ENCODE results near the gene EMC6.

Gene EMC6

GRCh38 chr17:3681057-3681456 is 12.4 kb downstream of the EMC6 start:
- H2AFZ ChIP-seq (ENCODE audit: low read length), result no peak overlapping the region
- H3F3A ChIP-seq (ENCODE audit: insufficient read depth, low read length), result no peaks in the 10 kb centered on the region
- no peaks in the 10 kb centered on the region for H4K20me1 ChIP-seq (ENCODE audit: insufficient read depth, low read length)
- H3K4me2 ChIP-seq (ENCODE audit: low read length), result no peak overlapping the region
- TF ChIP-seq, protein P1, sequence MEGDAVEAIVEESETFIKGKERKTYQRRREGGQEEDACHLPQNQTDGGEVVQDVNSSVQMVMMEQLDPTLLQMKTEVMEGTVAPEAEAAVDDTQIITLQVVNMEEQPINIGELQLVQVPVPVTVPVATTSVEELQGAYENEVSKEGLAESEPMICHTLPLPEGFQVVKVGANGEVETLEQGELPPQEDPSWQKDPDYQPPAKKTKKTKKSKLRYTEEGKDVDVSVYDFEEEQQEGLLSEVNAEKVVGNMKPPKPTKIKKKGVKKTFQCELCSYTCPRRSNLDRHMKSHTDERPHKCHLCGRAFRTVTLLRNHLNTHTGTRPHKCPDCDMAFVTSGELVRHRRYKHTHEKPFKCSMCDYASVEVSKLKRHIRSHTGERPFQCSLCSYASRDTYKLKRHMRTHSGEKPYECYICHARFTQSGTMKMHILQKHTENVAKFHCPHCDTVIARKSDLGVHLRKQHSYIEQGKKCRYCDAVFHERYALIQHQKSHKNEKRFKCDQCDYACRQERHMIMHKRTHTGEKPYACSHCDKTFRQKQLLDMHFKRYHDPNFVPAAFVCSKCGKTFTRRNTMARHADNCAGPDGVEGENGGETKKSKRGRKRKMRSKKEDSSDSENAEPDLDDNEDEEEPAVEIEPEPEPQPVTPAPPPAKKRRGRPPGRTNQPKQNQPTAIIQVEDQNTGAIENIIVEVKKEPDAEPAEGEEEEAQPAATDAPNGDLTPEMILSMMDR (IDR thresholded peaks at IDR 0.05; ENCODE audit: low read length), result no peak
- TF ChIP-seq EZH2 (IDR thresholded peaks at IDR 0.05; ENCODE audit: borderline replicate concordance, low read length), result no peak
- H3K9me2 ChIP-seq (ENCODE audit: low read depth, low read length), result no peaks in the 10 kb centered on the region
- peaks cover 17% of the 10 kb centered on the region; the same call in 1 of the 2 replicates for H3K36me3 ChIP-seq (ENCODE audit: insufficient read depth, low read length)
- no peaks in the 10 kb centered on the region for H3K79me2 ChIP-seq (ENCODE audit: insufficient read depth, low read length)
- H3K27me3 ChIP-seq (ENCODE audit: insufficient read depth, low read length), result no peaks in the 10 kb centered on the region
- H3K9me3 ChIP-seq (ENCODE audit: low read length), result no peaks in the 10 kb centered on the region
- H3K4me3 ChIP-seq (ENCODE audit: low read depth, low read length, poor library complexity, severe bottlenecking), result no peak overlapping the region
- no peaks in the 10 kb centered on the region for H3K4me1 ChIP-seq (ENCODE audit: insufficient read depth, low read length, severe bottlenecking)
- no peak overlapping the region for H3K9ac ChIP-seq (ENCODE audit: low read length)
- no peak overlapping the region for H3K27ac ChIP-seq (ENCODE audit: low read depth, low read length, poor library complexity, severe bottlenecking)

DNA sequence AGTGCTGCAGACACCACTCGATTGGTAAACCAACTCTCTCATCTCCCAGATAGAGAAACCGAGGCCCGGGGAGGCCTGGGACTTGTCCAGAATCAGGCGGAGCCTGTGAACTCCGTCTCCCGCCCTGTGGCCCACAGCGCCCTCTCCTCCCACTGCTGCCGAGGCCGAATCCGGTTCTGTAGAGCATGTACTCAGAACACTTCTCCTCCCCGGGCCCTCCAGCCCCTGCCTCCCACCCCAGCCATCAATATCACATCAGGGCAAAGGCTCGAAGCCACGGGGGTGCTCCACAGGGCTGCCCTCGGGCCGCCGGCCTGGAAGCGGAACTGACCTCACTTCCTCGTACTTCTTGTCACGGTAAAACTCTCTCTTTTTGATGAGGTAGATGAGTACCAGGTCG is 13.0 kb downstream of the EMC6 start:
- H4K20me1 ChIP-seq (ENCODE audit: insufficient read depth, low read length), result no peaks in the 10 kb centered on the region
- H3K27ac ChIP-seq (ENCODE audit: low read depth, low read length, poor library complexity, severe bottlenecking), result no peak overlapping the region
- H3K27me3 ChIP-seq (ENCODE audit: insufficient read depth, low read length), result no peaks in the 10 kb centered on the region
- no peak overlapping the region for H3K4me2 ChIP-seq (ENCODE audit: low read length)
- H3K79me2 ChIP-seq (ENCODE audit: insufficient read depth, low read length), result no peaks in the 10 kb centered on the region
- peaks cover 13% of the 10 kb centered on the region; the same call in 1 of the 2 replicates for H3K36me3 ChIP-seq (ENCODE audit: insufficient read depth, low read length)
- H3F3A ChIP-seq (ENCODE audit: insufficient read depth, low read length), result no peaks in the 10 kb centered on the region
- TF ChIP-seq, protein P1 (IDR thresholded peaks at IDR 0.05; ENCODE audit: low read length), result no peak
- no peak for TF ChIP-seq EZH2 (IDR thresholded peaks at IDR 0.05; ENCODE audit: borderline replicate concordance, low read length)
- no peak overlapping the region for H3K9ac ChIP-seq (ENCODE audit: low read length)
- H2AFZ ChIP-seq (ENCODE audit: low read length), result no peak overlapping the region
- H3K9me3 ChIP-seq (ENCODE audit: low read length), result no peaks in the 10 kb centered on the region
- no peaks in the 10 kb centered on the region for H3K4me1 ChIP-seq (ENCODE audit: insufficient read depth, low read length, severe bottlenecking)
- H3K4me3 ChIP-seq (ENCODE audit: low read depth, low read length, poor library complexity, severe bottlenecking), result no peak overlapping the region
- no peaks in the 10 kb centered on the region for H3K9me2 ChIP-seq (ENCODE audit: low read depth, low read length)

GRCh38 chr17:3682033-3682432 is 13.4 kb downstream of the EMC6 start:
- no peak overlapping the region for H3K4me3 ChIP-seq (ENCODE audit: low read depth, low read length, poor library complexity, severe bottlenecking)
- H3K4me1 ChIP-seq (ENCODE audit: insufficient read depth, low read length, severe bottlenecking), result no peaks in the 10 kb centered on the region
- H3K27ac ChIP-seq (ENCODE audit: low read depth, low read length, poor library complexity, severe bottlenecking), result no peak overlapping the region
- H3K9me3 ChIP-seq (ENCODE audit: low read length), result no peaks in the 10 kb centered on the region
- no peak overlapping the region for H2AFZ ChIP-seq (ENCODE audit: low read length)
- no peaks in the 10 kb centered on the region for H3K79me2 ChIP-seq (ENCODE audit: insufficient read depth, low read length)
- H3K4me2 ChIP-seq (ENCODE audit: low read length), result no peak overlapping the region
- no peaks in the 10 kb centered on the region for H3K9me2 ChIP-seq (ENCODE audit: low read depth, low read length)
- H4K20me1 ChIP-seq (ENCODE audit: insufficient read depth, low read length), result no peaks in the 10 kb centered on the region
- TF ChIP-seq EZH2 (IDR thresholded peaks at IDR 0.05; ENCODE audit: borderline replicate concordance, low read length), result no peak
- TF ChIP-seq, protein P1 (IDR thresholded peaks at IDR 0.05; ENCODE audit: low read length), result no peak
- no peaks in the 10 kb centered on the region for H3K27me3 ChIP-seq (ENCODE audit: insufficient read depth, low read length)
- peaks cover 13% of the 10 kb centered on the region; the same call in 1 of the 2 replicates for H3K36me3 ChIP-seq (ENCODE audit: insufficient read depth, low read length)
- no peaks in the 10 kb centered on the region for H3F3A ChIP-seq (ENCODE audit: insufficient read depth, low read length)
- no peak overlapping the region for H3K9ac ChIP-seq (ENCODE audit: low read length)

Data from OCI-LY1 (cell line).